OCI-LY7 (cell line): ENCODE data around the gene ZCCHC10. TPM values are rescaled to one million over a fixed set of nuclear protein-coding genes. Genes with fewer than 3 reads are reported as not detected.

Experiments
- BruUV-seq: library from RNA; stranded (reverse); fragments of 400-500 nt; replicated peaks from 2 replicates; lab custom pipeline; 2021; lab: Mats Ljungman, UMichigan
- CTCF ChIA-PET: fragments of 300-600 bp; sonication (Branson Sonifier 250); formaldehyde crosslinking; loops from one replicate; lab custom pipeline; 2022; ENCODE audit warnings: antibody characterized with exemption; ENCODE audit not compliant: unreplicated experiment; lab: Charles Lee
- POLR2A ChIA-PET: fragments of 300-600 bp; sonication (Branson Sonifier 250); formaldehyde crosslinking; loops from one replicate; lab custom pipeline; 2022; ENCODE audit warnings: antibody characterized with exemption; lab: Charles Lee
- DNase-seq: peaks from one replicate; pipeline ENCODE4 v3.0.0-alpha.2; 2015; ENCODE audit warnings: low spot score
- H2AFZ ChIP-seq: fragments of 200-600 bp; sonication (generic), shearing (Covaris generic); 2 replicates; pipeline ENCODE4 v1.6.1; 2014; ENCODE audit warnings: mild to moderate bottlenecking, antibody characterized with exemption, low read length, moderate library complexity
- H3K27ac ChIP-seq: fragments of 200-600 bp; sonication (generic); 2 replicates; pipeline ENCODE4 v1.5.1; 2014; ENCODE audit warnings: mixed run types, low read depth, mild to moderate bottlenecking, moderate library complexity, low read length, inconsistent platforms; ENCODE audit not compliant: poor library complexity, severe bottlenecking
- H3K36me3 ChIP-seq: fragments of 200-600 bp; sonication (generic); 2 replicates; pipeline ENCODE4 v1.6.1; 2014; ENCODE audit warnings: mild to moderate bottlenecking, antibody characterized with exemption, low read length, moderate library complexity, mixed read lengths; ENCODE audit not compliant: insufficient read depth
- H3K4me1 ChIP-seq: fragments of 200-600 bp; sonication (generic); 2 replicates; pipeline ENCODE4 v1.5.1; 2014; ENCODE audit warnings: mild to moderate bottlenecking, low read length; ENCODE audit not compliant: insufficient read depth, poor library complexity, severe bottlenecking
- H3K4me2 ChIP-seq: fragments of 200-600 bp; sonication (generic); 2 replicates; pipeline ENCODE4 v1.6.1; 2014; ENCODE audit warnings: mild to moderate bottlenecking, low read length
- H3K4me3 ChIP-seq: fragments of 200-600 bp; sonication (generic); 2 replicates; pipeline ENCODE4 v1.5.1; 2014; ENCODE audit warnings: mild to moderate bottlenecking, low read depth, low read length; ENCODE audit not compliant: poor library complexity, severe bottlenecking
- H3K79me2 ChIP-seq: fragments of 200-600 bp; sonication (generic); 2 replicates; pipeline ENCODE4 v1.6.1; 2016; ENCODE audit warnings: low read depth, mild to moderate bottlenecking, low read length, moderate library complexity, mixed read lengths; ENCODE audit not compliant: insufficient read depth
- H3K9me2 ChIP-seq: fragments of 200-600 bp; sonication (generic); 2 replicates; pipeline ENCODE4 v1.6.1; 2016; ENCODE audit warnings: mild to moderate bottlenecking, low read length, mixed read lengths; ENCODE audit not compliant: insufficient read depth
- H3K9me3 ChIP-seq: fragments of 200-600 bp; sonication (generic); 2 replicates; pipeline ENCODE4 v1.6.1; 2014; ENCODE audit warnings: mild to moderate bottlenecking, mixed run types, low read length, mixed read lengths
- H4K20me1 ChIP-seq: fragments of 200-600 bp; sonication (generic); 2 replicates; pipeline ENCODE4 v1.6.1; 2014; ENCODE audit warnings: mild to moderate bottlenecking, antibody characterized with exemption, low read length, moderate library complexity, mixed read lengths; ENCODE audit not compliant: insufficient read depth
- CTCF ChIP-seq: fragments of 200-600 bp; sonication (generic); conservative IDR thresholded peaks from 2 replicates; pipeline ENCODE4 v1.5.1; 2014; ENCODE audit warnings: mild to moderate bottlenecking, antibody characterized with exemption, low read length, moderate library complexity, mixed read lengths
- EZH2phosphoT487 ChIP-seq: fragments of 200-600 bp; sonication (generic); IDR thresholded peaks from 2 replicates; pipeline ENCODE4 v1.6.1; 2018; ENCODE audit warnings: low read depth, borderline replicate concordance, mild to moderate bottlenecking, mixed run types, antibody characterized with exemption, low read length, moderate library complexity, mixed read lengths
- intact Hi-C: fragments of 100-400 bp; cut with micrococcal nuclease; formaldehyde crosslinking; loops from one replicate; pipeline ENCODE4 v1.10.0; 2022; ENCODE audit not compliant: unreplicated experiment
- total RNA-seq, 2 experiments: library from RNA; depleted of rRNA in 1 of 2; stranded (reverse); fragments of >200 nt in 1 of 2; shearing (Covaris generic) in 1 of 2; gene quantifications; 2 replicates each; pipeline ENCODE4 v1.2.3, GENCODE V29; 2014 to 2022

Gene ZCCHC10
- total RNA-seq, 2 experiments from 2014 or later: 27.2 to 45.4 TPM

GRCh38 chr5:133072021-133072420, 45.7 kb upstream of the ZCCHC10 start:
- H3K9me2 ChIP-seq: no peaks in the 10 kb centered on the region
- no peak overlapping the region for H3K4me3 ChIP-seq
- H3K36me3 ChIP-seq: peaks cover 100% of the 10 kb centered on the region
- POLR2A ChIA-PET: interaction anchor here (0.6 to 1.5 kb wide), 5 partner anchors 13 to 1717 kb away, joined by 3 to 5 read pairs (median 3); no protein-coding TSS in a partner anchor
- H3K9me3 ChIP-seq: no peaks in the 10 kb centered on the region
- BruUV-seq: no TSS peak
- no peaks in the 10 kb centered on the region for H4K20me1 ChIP-seq
- H3K4me2 ChIP-seq: no peak overlapping the region
- no peak overlapping the region for H3K27ac ChIP-seq
- no peaks in the 10 kb centered on the region for H3K4me1 ChIP-seq
- no peak for DNase-seq
- CTCF ChIA-PET: interaction anchor here (0.7 kb wide), 1 partner anchor 32 kb away, joined by 3 read pairs; no protein-coding TSS in a partner anchor
- TF ChIP-seq EZH2phosphoT487: no peak
- no peak for TF ChIP-seq CTCF
- no peak overlapping the region for H2AFZ ChIP-seq
- H3K79me2 ChIP-seq: peaks cover 59% of the 10 kb centered on the region
- intact Hi-C loops: no loop called here

GRCh38 chr5:133066045-133066444, 39.7 kb upstream of the ZCCHC10 start:
- intact Hi-C loops: no loop called here
- BruUV-seq: TSS peak; percentile 13
- POLR2A ChIA-PET: no interaction called here

More at GRCh38 chr5:133066045-133066444, 39.7 kb upstream of the ZCCHC10 start:
- H3K36me3 ChIP-seq: peaks cover 93% of the 10 kb centered on the region
- H3K4me2 ChIP-seq: no peak overlapping the region
- H3K79me2 ChIP-seq: peaks cover 80% of the 10 kb centered on the region
- no peaks in the 10 kb centered on the region for H3K9me3 ChIP-seq
- H3K4me3 ChIP-seq: no peak overlapping the region
- H3K9me2 ChIP-seq: no peaks in the 10 kb centered on the region
- peaks cover 11% of the 10 kb centered on the region; the same call in 1 of the 2 replicates for H4K20me1 ChIP-seq
- no peak for DNase-seq
- H3K27ac ChIP-seq: no peak overlapping the region
- CTCF ChIA-PET: no interaction called here
- H2AFZ ChIP-seq: no peak overlapping the region
- H3K4me1 ChIP-seq: peaks cover 8% of the 10 kb centered on the region
- no peak for TF ChIP-seq EZH2phosphoT487
- TF ChIP-seq CTCF: no peak
